WI38 (cell line): ENCODE measurements around the gene IL1RAPL1.
A peak's percentile ranks its signal among the peaks of the same experiment; 100 is the strongest.

Source experiments
- H3K4me3 ChIP-seq: 2 replicates; pipeline ENCODE4 v1.5.1; 2011; ENCODE audit warnings: low read depth, mild to moderate bottlenecking, control low read depth, low read length
- CTCF ChIP-seq: IDR thresholded peaks from 2 replicates; pipeline ENCODE4 v1.5.1; 2012; ENCODE audit warnings: low read depth, mild to moderate bottlenecking, control low read depth, low read length

The IL1RAPL1 gene

GRCh38 chrX:29468911-29469494 lies 881.8 kb downstream of the IL1RAPL1 start:
- no peak overlapping the region for H3K4me3 ChIP-seq
- no peak for TF ChIP-seq CTCF

- no peak for TF ChIP-seq CTCF
Observed at GRCh38 chrX:29470030-29470429, 882.8 kb downstream of the IL1RAPL1 start.

GRCh38 chrX:29471829-29472228 lies 884.6 kb downstream of the IL1RAPL1 start:
- H3K4me3 ChIP-seq = no peak overlapping the region
- no peak for TF ChIP-seq CTCF

More at GRCh38 chrX:29470030-29470429, 882.8 kb downstream of the IL1RAPL1 start:
- no peak overlapping the region for H3K4me3 ChIP-seq

- TF ChIP-seq CTCF = no peak
- H3K4me3 ChIP-seq = no peak overlapping the region
Observed at GRCh38 chrX:29477878-29478277, 890.6 kb downstream of the IL1RAPL1 start.

- TF ChIP-seq CTCF = peak; percentile 66
- no peak overlapping the region for H3K4me3 ChIP-seq
Observed at GRCh38 chrX:29478336-29479069, 891.3 kb downstream of the IL1RAPL1 start.

GRCh38 chrX:29487214-29487613 lies 900.0 kb downstream of the IL1RAPL1 start:
- H3K4me3 ChIP-seq = no peak overlapping the region
- no peak for TF ChIP-seq CTCF

- TF ChIP-seq CTCF = no peak
- H3K4me3 ChIP-seq = no peak overlapping the region
Observed at GRCh38 chrX:29487714-29488113, 900.5 kb downstream of the IL1RAPL1 start.
